Dedifferentiated amniotic fluid mesenchymal stem cell (primary cell): Measurements from ENCODE around the gene RAB28.

ENCODE experiments used
- DNase-seq: peaks from one replicate; pipeline ENCODE4 v3.0.0-alpha.2; 2016; ENCODE audit errors: extremely low spot score

The RAB28 gene

GRCh38 chr4:13484122-13484748 lies at the start of gene RAB28:
RAB28 (minus strand) TSS chr4:13484340.
- DNase-seq: peak; percentile 90

DNA sequence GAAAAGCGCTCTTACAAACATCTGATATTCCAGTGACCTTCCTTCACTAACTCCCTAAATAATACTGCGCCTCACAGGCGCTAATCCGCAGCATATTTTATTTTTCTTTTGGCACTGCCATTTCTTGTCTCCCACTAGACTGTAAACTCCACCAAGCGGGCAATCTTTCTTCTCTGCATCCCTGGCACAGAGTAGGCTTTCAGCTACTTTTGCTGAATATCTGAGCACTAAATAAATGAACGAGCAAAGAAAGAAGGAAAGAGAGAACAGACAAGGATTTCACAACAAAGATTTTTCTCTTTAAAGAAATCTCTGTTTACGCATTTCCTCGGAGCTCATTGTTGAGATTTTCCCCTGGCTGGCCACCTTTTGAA lies 47.5 kb upstream of the RAB28 start:
- DNase-seq: no peak

DNA sequence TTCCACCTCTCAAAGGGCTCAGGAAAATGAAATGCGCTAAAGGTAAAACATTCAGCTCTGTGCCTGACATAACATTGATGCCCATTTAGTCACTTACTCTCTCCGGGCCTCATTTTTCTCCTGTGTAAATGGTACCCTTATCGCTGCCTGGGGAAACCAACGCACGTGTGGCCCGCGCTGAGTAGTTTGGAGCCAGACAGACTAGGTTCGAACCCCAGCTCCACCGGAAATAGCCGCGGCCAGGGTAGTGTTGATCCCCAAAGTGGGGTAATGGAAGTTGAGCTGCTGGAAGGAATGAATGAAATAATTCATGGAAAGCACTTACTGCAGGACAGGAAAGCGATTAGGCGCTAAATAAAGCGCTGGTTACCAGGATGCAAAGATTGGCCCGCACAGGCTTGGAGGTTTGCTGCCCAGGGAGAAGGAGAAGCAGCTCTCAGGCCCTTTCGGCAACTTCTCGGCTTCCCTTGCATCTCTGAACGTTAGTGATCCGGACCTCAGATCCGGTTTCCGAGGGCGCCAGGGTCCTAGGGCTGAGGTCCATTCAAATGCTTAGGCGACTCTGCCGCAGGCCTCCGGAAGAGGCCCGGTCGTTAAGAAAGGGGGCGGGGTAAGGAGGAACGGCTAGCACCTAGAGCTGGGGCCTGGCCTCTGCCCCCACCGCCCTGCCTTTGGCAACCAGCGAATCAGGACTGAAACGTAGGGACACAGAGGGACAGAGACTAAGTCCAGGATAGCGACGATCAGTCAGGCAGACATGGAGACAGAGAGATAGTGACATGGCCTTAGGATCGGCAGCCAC lies 46.9 kb upstream of the RAB28 start:
- DNase-seq: no peak

- no peak for DNase-seq
Observed at GRCh38 chr4:13529128-13529919, 45.2 kb upstream of the RAB28 start.

- DNase-seq: no peak
Observed at GRCh38 chr4:13528821-13529127, 44.6 kb upstream of the RAB28 start.

DNA sequence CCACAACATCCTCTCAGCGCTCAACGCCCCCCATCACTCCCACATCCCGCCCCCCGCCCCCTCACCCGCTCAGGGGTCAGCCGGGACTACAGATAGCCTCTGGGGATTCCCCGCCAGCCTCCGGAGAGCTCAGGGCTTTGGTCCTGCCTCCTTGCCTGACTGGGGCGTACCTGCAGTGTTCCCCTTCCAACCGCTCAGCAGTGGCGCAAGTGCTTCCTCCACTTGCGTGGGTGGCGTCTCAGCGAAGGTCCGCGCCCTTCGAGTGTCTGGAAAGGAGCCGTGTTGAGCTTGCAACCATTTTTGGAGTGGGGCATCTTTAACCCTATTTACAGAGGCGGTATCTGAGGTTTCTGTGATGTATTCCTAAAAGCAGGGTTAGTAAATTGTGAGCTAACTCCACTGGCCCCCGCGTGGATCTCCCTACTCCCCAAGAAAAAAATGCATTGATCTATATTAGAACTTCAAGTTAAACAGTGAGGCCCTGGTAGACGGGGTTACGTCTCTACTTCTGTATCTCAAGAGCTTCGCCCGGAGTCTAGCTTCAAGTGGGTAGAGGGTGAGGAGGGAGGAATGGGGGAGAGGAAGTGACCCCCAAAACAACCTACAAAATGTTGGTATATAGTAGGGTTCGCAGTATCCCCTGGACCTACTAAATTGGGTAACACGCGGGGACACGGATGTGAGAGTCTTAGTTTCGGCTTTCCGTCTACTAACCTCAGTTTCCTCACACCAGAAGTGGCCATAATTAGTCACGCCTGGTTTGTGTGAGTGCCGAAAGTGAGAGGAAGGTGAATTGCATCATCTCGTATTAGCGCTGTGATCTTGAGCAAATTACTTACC lies 44.1 kb upstream of the RAB28 start:
- DNase-seq: no peak

DNA sequence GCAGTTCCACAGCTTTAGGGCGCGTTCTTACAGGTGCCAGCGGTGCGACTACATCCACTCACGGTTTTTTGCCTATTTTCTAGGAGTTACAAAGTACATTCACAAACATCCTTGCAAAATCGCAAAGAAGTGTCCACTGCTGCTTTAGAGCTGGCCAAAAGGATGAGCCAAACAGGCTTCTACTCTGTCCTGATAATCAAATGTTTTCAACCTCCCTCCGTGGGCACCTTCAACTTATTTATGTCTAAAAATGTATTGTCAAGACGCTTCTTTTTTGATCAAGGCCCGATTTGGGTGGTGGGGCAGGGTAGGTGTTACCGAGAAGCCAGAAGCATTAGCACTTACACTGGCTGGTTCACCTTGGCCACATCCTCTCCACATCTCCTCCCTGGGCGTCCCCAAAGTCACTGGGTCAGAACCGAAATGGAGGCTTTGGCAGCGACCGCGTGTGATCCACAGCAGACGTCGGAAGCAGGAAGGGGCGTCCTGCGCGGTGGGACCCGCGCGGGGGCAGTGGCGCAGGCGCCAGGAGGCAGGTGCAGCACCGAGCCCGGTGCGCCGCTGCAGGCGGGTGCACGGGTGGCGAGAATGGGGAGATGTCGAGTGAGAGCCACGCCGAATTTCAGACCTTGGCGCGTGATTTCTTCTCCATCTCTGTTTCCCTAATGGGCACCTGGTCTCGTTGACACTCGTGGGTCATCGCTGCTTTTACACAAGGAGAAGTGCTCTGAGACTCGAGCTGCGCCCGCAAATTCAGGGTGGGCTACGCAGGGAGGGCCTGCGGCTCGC lies 43.2 kb upstream of the RAB28 start:
- no peak for DNase-seq

DNA sequence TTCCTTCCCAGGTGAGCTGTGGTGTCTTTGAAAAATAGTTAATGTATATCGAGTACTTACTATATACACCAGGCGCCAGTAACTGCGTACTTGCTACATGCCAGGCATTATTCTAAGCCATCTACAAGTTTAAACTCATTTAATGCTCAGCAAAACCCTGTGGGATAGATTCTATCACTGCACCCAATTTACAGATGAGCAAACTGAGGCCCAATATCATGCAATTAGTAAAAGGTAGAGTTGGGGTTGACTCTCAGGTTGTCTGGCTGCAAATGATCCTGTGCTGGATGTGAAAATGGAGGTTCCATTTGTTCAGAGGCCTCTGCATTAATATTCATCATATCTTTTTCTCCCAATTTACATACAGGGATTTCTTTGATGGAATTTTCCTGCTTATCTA lies 42.5 kb upstream of the RAB28 start:
- no peak for DNase-seq

GRCh38 chr4:13525606-13526281 lies 41.6 kb upstream of the RAB28 start:
- no peak for DNase-seq

- no peak for DNase-seq
Observed at GRCh38 chr4:13524504-13525243, 40.5 kb upstream of the RAB28 start.

DNA sequence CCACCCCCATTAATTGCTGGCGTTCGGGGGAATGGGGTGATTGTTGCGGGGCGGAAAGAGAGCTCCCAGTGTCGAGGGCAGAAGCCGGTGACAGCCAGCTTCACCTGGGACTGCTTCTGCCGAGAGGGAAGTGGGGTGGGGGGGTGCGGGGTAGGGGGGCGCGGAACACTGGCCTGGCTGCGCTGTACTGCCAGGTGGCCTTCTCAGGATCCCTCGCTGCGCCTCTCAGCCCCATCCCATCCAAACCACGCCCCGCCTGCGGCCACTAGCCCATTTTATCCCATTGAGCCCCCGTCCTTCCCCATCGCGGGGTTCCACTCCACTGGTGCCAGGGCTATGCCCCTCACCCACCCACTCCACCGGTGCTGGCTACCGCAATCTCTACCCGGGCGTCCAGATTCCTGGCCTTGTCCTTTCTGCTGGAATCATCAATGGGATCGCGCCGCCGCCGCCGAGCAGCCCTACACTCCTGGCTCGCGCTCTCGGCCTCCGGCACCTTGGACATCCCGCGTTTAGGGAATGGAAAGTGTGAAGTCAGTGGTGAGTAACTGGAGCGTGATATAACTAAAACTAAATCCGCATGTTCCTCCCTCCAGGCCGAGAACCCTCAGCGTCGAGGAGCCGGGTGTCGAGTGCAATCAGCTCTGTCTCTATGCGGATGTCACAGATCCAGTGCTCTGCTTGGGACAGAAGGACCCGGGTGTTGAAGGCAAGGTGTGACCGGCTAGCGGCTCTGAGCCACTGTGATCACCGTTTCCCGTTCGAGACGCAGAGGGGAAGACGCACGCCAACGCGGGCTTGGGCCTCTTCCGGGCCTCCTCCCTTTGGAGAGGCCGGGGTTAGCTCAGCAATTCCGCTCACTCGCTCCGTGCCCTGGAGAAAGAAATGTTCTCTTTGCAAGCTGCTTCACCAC lies 39.7 kb upstream of the RAB28 start:
- DNase-seq: no peak

DNA sequence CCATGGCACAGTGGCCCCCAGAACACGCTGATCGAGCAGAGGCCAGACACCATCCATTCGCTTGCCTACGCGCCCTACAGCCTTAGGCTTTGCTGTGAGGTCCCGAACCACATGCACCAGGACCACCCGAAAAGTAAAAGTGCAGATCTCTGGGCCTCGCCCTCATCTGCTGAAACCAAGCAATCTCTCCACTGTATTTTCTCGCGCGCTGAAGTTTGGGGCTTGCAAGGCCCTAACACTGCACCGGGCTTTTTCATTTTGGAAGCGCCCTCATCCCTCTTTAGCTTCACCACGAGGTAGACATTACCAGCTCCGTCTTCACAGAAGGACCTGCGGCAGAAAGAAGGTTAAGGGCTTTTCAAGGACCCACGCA lies 39.0 kb upstream of the RAB28 start:
- no peak for DNase-seq

- DNase-seq: no peak
Observed at GRCh38 chr4:13522282-13523104, 38.4 kb upstream of the RAB28 start.

DNA sequence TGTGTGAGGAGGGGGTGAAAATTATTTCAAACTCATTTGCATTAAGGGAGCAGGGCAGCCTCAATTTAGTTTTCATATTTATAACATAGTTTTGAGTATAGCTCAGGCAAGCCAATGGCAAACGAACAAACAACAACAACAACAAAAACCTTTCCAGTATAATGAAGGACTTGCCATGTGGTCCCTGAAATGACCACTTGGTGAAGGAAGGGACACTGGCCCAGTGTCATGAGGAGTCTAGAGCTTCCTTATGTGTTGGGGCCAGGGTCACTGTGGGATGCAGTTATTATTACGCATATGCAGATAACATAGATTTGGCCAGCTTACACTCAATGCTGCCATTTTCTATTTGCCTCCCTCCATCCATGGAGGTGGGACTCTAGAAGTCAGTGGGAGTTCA lies 36.9 kb upstream of the RAB28 start:
- no peak for DNase-seq

- no peak for DNase-seq
Observed at GRCh38 chr4:13516315-13516860, 32.2 kb upstream of the RAB28 start.

DNA sequence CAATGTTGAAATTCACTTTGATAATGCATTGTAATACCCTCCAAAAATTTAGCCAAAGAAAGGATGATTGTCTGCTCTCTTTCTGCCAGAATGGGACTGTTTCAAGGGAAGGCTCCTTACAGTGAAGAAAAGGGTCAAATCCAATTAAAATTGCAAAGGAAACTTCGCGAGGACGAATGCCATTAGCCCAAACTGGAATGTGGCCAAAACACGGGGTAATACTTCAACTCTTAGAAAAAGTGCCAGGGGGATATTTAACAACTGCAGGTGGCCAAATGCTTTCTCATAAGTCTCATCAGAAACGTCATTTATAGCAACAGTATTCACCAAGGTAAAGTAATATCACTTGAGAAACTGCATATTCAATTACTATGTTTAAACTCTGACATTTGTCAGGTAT lies 31.1 kb upstream of the RAB28 start:
- no peak for DNase-seq

- DNase-seq: no peak
Observed at GRCh38 chr4:13514722-13515121, 30.6 kb upstream of the RAB28 start.

- DNase-seq: no peak
Observed at GRCh38 chr4:13511101-13511500, 27.0 kb upstream of the RAB28 start.
